Measurements from ENCODE around the gene ITGA1. TPM values are rescaled to one million over a fixed set of nuclear protein-coding genes. Genes with fewer than 3 reads are reported as not detected.

The ITGA1 gene
- total and polyA plus RNA-seq, 2 donors from 2014 or later: 13.3 to 65.6 TPM

DNA sequence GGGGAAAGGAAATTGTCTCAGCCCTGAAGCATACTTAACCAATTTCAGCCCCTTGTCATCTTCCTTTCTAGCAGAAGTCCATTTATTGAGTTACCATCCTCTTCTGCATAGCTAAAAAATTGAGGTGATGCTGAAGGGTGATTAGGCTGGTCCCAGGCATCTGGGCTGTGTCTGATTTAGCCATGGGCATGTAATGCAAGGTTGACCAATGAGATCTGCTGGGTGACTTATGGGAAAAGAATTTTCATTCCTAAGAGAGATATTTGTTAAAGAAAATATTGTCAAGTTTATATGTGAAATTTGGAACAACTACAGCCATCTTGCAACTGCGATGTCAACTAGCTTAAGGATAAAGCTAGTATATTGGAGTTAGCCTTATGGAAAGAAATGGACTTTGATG is 206.6 kb downstream of the ITGA1 start:
- no peak overlapping the region for H3K9ac ChIP-seq (ENCODE audit: low read length in 3 of 3)
- no peak overlapping the region for H3K4me3 ChIP-seq (ENCODE audit: low read length in 3 of 3)
- FAIRE-seq: no peak
- no peak for DNase-seq
- intact Hi-C loops (cut with DNase I): no loop called here
- no peaks in the 10 kb centered on the region for H3K36me3 ChIP-seq (ENCODE audit: control insufficient read depth in 2 of 3, insufficient read depth in 3 of 3, low read length in 3 of 3)
- no peak overlapping the region for H3K27ac ChIP-seq (ENCODE audit: low read depth in 2 of 2, low read length in 2 of 2)
- TF ChIP-seq, protein P1, sequence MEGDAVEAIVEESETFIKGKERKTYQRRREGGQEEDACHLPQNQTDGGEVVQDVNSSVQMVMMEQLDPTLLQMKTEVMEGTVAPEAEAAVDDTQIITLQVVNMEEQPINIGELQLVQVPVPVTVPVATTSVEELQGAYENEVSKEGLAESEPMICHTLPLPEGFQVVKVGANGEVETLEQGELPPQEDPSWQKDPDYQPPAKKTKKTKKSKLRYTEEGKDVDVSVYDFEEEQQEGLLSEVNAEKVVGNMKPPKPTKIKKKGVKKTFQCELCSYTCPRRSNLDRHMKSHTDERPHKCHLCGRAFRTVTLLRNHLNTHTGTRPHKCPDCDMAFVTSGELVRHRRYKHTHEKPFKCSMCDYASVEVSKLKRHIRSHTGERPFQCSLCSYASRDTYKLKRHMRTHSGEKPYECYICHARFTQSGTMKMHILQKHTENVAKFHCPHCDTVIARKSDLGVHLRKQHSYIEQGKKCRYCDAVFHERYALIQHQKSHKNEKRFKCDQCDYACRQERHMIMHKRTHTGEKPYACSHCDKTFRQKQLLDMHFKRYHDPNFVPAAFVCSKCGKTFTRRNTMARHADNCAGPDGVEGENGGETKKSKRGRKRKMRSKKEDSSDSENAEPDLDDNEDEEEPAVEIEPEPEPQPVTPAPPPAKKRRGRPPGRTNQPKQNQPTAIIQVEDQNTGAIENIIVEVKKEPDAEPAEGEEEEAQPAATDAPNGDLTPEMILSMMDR (IDR thresholded peaks at IDR 0.05; ENCODE audit: borderline replicate concordance, extremely low read depth, insufficient read depth): no peak
- no peaks in the 10 kb centered on the region for H3K9me3 ChIP-seq (ENCODE audit: control insufficient read depth in 2 of 3, insufficient read depth in 1 of 3, low read length in 3 of 3)
- peaks cover 0 to 7% (median 4%) of the 10 kb centered on the region in 3 donors for H3K4me1 ChIP-seq (ENCODE audit: control insufficient read depth in 2 of 3, insufficient read depth in 2 of 3, low read depth in 1 of 3, low read length in 3 of 3)
- no peaks in the 10 kb centered on the region for H3K27me3 ChIP-seq (ENCODE audit: control insufficient read depth, insufficient read depth, low read length)

DNA sequence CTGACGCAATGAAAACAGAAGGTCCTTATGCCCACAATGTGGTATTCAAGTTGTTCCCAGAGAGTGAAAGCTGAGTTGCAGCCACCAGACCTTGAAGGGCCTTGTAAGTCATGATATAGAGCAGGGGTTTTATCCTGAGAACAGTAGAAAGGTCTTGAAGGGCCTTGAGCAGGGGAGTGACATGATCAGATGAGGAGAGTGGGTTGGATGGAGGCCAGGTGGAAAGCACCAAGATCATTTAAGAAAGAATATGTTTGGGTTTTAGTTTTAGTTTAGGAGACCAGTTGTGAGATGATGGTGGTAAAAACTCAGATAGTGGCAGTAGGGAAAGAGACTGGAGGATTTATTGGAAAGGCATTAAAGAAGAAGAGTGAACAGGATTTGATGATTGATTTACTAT is 207.4 kb downstream of the ITGA1 start:
- TF ChIP-seq, protein P1 (IDR thresholded peaks at IDR 0.05; ENCODE audit: borderline replicate concordance, extremely low read depth, insufficient read depth): no peak
- Histone ChIP-seq H3K36me3 (ENCODE audit: control insufficient read depth in 2 of 3, insufficient read depth in 3 of 3, low read length in 3 of 3) (no peaks in the 10 kb centered on the region), H3K27me3 (ENCODE audit: control insufficient read depth, insufficient read depth, low read length) (no peaks in the 10 kb centered on the region), H3K4me1 (ENCODE audit: control insufficient read depth in 2 of 3, insufficient read depth in 2 of 3, low read depth in 1 of 3, low read length in 3 of 3) (peaks cover 0 to 11% (median 4%) of the 10 kb centered on the region in 3 donors), H3K9me3 (ENCODE audit: control insufficient read depth in 2 of 3, insufficient read depth in 1 of 3, low read length in 3 of 3) (no peaks in the 10 kb centered on the region), H3K4me3 (ENCODE audit: low read length in 3 of 3) (no peak overlapping the region), H3K9ac (ENCODE audit: low read length in 3 of 3) (no peak overlapping the region), H3K27ac (ENCODE audit: low read depth in 2 of 2, low read length in 2 of 2) (no peak overlapping the region)
- FAIRE-seq: no peak
- intact Hi-C loops (cut with DNase I): no loop called here
- DNase-seq: no peak

DNA sequence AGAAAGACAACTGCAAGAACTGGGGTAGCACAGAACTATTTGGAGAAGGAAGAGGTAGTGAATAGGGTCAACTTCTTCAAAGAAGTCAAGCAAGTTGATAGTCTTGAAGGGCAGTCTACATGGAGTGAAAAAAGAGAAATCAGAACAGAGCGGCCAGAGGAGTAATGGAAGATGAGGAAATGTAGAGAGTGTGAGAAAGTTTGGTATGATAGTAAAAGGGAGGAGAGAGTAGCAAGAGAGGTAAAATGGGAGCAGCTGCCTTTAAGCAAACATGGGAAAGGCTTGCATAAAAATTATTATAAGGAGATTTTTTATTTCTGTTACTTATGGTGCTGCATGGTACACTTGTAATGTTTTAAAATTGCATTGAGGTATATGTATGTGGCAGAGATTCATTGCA is 208.2 kb downstream of the ITGA1 start:
- TF ChIP-seq, protein P1 (IDR thresholded peaks at IDR 0.05; ENCODE audit: borderline replicate concordance, extremely low read depth, insufficient read depth): no peak
- H3K4me1 ChIP-seq (ENCODE audit: control insufficient read depth in 2 of 3, insufficient read depth in 2 of 3, low read depth in 1 of 3, low read length in 3 of 3): peaks cover 0 to 11% (median 4%) of the 10 kb centered on the region in 3 donors
- no peaks in the 10 kb centered on the region for H3K36me3 ChIP-seq (ENCODE audit: control insufficient read depth in 2 of 3, insufficient read depth in 3 of 3, low read length in 3 of 3)
- FAIRE-seq (no peak), DNase-seq (no peak)
- no peak overlapping the region for H3K9ac ChIP-seq (ENCODE audit: low read length in 3 of 3)
- peak overlapping the region in 1 of 2 donors; percentile 57 for H3K27ac ChIP-seq (ENCODE audit: low read depth in 2 of 2, low read length in 2 of 2)
- H3K27me3 ChIP-seq (ENCODE audit: control insufficient read depth, insufficient read depth, low read length): no peaks in the 10 kb centered on the region
- intact Hi-C loops (cut with DNase I): no loop called here
- H3K9me3 ChIP-seq (ENCODE audit: control insufficient read depth in 2 of 3, insufficient read depth in 1 of 3, low read length in 3 of 3): no peaks in the 10 kb centered on the region
- H3K4me3 ChIP-seq (ENCODE audit: low read length in 3 of 3): no peak overlapping the region

DNA sequence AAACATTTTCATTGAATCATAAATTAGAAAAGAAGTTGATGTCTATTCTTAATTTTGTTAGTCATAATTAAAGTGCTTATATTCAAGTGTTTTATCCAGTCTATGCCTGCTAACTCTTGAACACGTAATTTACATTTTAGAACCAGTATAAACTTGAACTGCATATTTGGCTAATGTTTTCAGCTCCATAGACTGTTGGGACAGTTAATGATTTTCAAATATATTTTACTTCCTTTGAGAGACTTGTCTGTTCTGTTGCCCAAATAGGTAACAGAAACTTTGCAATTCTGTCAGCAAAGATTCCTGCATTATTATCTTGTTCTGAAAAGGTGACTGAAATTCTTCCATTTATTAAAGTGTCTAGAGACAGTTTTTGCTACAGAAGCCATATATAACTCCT is 209.3 kb downstream of the ITGA1 start:
- Histone ChIP-seq H3K36me3 (ENCODE audit: control insufficient read depth in 2 of 3, insufficient read depth in 3 of 3, low read length in 3 of 3) (no peaks in the 10 kb centered on the region), H3K4me1 (ENCODE audit: control insufficient read depth in 2 of 3, insufficient read depth in 2 of 3, low read depth in 1 of 3, low read length in 3 of 3) (peaks cover 0 to 11% (median 4%) of the 10 kb centered on the region in 3 donors), H3K27me3 (ENCODE audit: control insufficient read depth, insufficient read depth, low read length) (no peaks in the 10 kb centered on the region), H3K27ac (ENCODE audit: low read depth in 2 of 2, low read length in 2 of 2) (peak overlapping the region; percentile 62 to 63), H3K9me3 (ENCODE audit: control insufficient read depth in 2 of 3, insufficient read depth in 1 of 3, low read length in 3 of 3) (no peaks in the 10 kb centered on the region), H3K4me3 (ENCODE audit: low read length in 3 of 3) (peak overlapping the region in 1 of 3 donors; percentile 19), H3K9ac (ENCODE audit: low read length in 3 of 3) (peak overlapping the region in 1 of 3 donors; percentile 2)
- FAIRE-seq (peak; percentile 90), DNase-seq (peak in 2 of 5 donors; percentile 46 to 52)
- TF ChIP-seq, protein P1 (IDR thresholded peaks at IDR 0.05; ENCODE audit: borderline replicate concordance, extremely low read depth, insufficient read depth): no peak
- intact Hi-C loops (cut with DNase I): no loop called here
